Psoas muscle (tissue), 8 donors: ENCODE results near the gene SNX4. TPM values are rescaled to one million over a fixed set of nuclear protein-coding genes. Genes with fewer than 3 reads are reported as not detected.
"Not testable (repeated sequence)": the region's sequence is repeated elsewhere in the genome, so short reads cannot be mapped to it uniquely, and the experiment has no call there.

Source experiments
- ATAC-seq, 4 donors: fragments of 200-7000 bp; cut with Tn5 transposase; one replicate each; pipeline ENCODE4 v1.9.1; 2020; ENCODE audit warnings: moderate library complexity in 3 of 4, mild to moderate bottlenecking in 2 of 4
- DNase-seq, 2 donors: peaks; one replicate each; pipeline ENCODE4 v3.0.0-alpha.2; 2020
- H3K27ac ChIP-seq: fragments of 200-600 bp; one replicate; pipeline ENCODE4 v1.8.0; 2022
- H3K27me3 ChIP-seq, 3 donors: fragments of 200-600 bp in 1 of 3; one replicate each; pipeline versions ENCODE4 v1.6.1 to v1.8.0; 2013 to 2022; ENCODE audit warnings: low read length in 2 of 3, mild to moderate bottlenecking in 2 of 3, moderate library complexity in 1 of 3; ENCODE audit not compliant: insufficient read depth in 3 of 3
- H3K36me3 ChIP-seq, 2 donors: fragments of 200-600 bp in 1 of 2; one replicate each; pipeline versions ENCODE4 v1.6.1 to v1.8.0; 2013 to 2022; ENCODE audit warnings: low read depth in 1 of 2, mild to moderate bottlenecking in 1 of 2, moderate library complexity in 1 of 2; ENCODE audit not compliant: insufficient read depth in 1 of 2
- H3K4me1 ChIP-seq: fragments of 200-600 bp; one replicate; pipeline ENCODE4 v1.8.0; 2022
- H3K4me3 ChIP-seq: fragments of 200-600 bp; one replicate; pipeline ENCODE4 v1.8.0; 2022; ENCODE audit warnings: mild to moderate bottlenecking
- H3K9me3 ChIP-seq: fragments of 200-600 bp; one replicate; pipeline ENCODE4 v1.8.0; 2022
- CTCF ChIP-seq: fragments of 200-600 bp; IDR thresholded peaks from one replicate; pipeline ENCODE4 v1.8.0; 2022; ENCODE audit warnings: antibody characterized with exemption
- WGBS, 3 donors: extraction: QIAGEN DNeasy Blood & Tissue Kit; methylation state at CpG; one replicate each; pipeline versions ENCODE4 v1.1.6 to v1.1.7; 2013; 5-methylcytosine and 5-hydroxymethylcytosine counted together
- intact Hi-C, 2 donors: fragments of 100-400 bp; cut with DNase I; formaldehyde crosslinking; loops; one replicate each; pipeline versions ENCODE4 v1.11.0 to v1.14.2; 2022
- polyA plus RNA-seq, 3 donors: library from polyadenylated mRNA; stranded (reverse); fragments of 200-250 nt; gene quantifications; one replicate each; pipeline ENCODE4 v1.2.3, GENCODE V29; 2013
- total RNA-seq, 4 donors: library from RNA; stranded (reverse); fragmentation: NEBNext Ultra II Directional in 2 of 4; extraction: Animal tissue kit (Norgen Biotek cat#: 25700) in 2 of 4; gene quantifications; one replicate each; pipeline versions ENCODE4 v1.2.1 to v1.2.4, GENCODE V29; 2021 to 2023
- donor health status: healthy with polysubstance abuse.
- donor health status: DM: no; HTN: no; CAD: no; lungs with moderate emphysema.
- donor health status: Bipolar disorder and iron deficiency.
- donor health status: healthy.
- donor health status: DM: yes; HTN: yes; CAD: no.
- donor health status: DM: no; HTN: no; CAD: no.
- donor health status: DM: no; HTN: no; CAD: no.
- donor health status: DM: yes; HTN: yes; CAD: no.

SNX4 gene
- total and polyA plus RNA-seq, 7 donors: 16.9 to 30.1 (median 23.6) TPM

- Histone ChIP-seq H3K4me3 (no peak overlapping the region), H3K27ac (no peak overlapping the region), H3K4me1 (no peaks in the 10 kb centered on the region), H3K27me3 (no peaks in the 10 kb centered on the region), H3K36me3 (peaks cover 4 to 30% of the 10 kb centered on the region in 2 donors), H3K9me3 (no peaks in the 10 kb centered on the region)
- WGBS, 3 donors: 90 to 96% (median 95%) methylated on average over 4 of the region's 4 CpGs
- intact Hi-C loops: loop anchor here (10.0 kb wide), 2 partner anchors 50 to 60 kb away; no protein-coding TSS in a partner anchor
- no peak for ATAC-seq
- DNase-seq: no peak
- TF ChIP-seq CTCF: no peak
Observed at GRCh38 chr3:125525153-125525552, 5.2 kb upstream of the SNX4 start.

- not testable (repeated sequence) for ATAC-seq, DNase-seq, H3K27me3 ChIP-seq, H3K9me3 ChIP-seq
- H3K36me3 ChIP-seq: peaks cover 0 to 28% of the 10 kb centered on the region in 2 donors
- H3K4me1 ChIP-seq: peaks cover 11% of the 10 kb centered on the region
- peak overlapping the region; percentile 75 for H3K27ac ChIP-seq
- intact Hi-C loops: loop anchor here (10.0 kb wide), 2 partner anchors 54 to 64 kb away; no protein-coding TSS in a partner anchor
- H3K4me3 ChIP-seq: peak overlapping the region; percentile 94
- 75 to 81% (median 80%) methylated on average over 15 of the region's 15 CpGs for WGBS, 3 donors
Observed at GRCh38 chr3:125520563-125520919, 539 bp upstream of the SNX4 start.

GRCh38 chr3:125515421-125515820 lies 4.6 kb downstream of the SNX4 start:
- peaks cover 11% of the 10 kb centered on the region for H3K4me1 ChIP-seq
- TF ChIP-seq CTCF: no peak
- intact Hi-C loops: no loop called here
- H3K9me3 ChIP-seq: no peaks in the 10 kb centered on the region
- no peak overlapping the region for H3K27ac ChIP-seq
- DNase-seq (no peak), ATAC-seq (no peak)
- no peaks in the 10 kb centered on the region for H3K27me3 ChIP-seq
- peaks cover 0 to 57% of the 10 kb centered on the region in 2 donors for H3K36me3 ChIP-seq
- no peak overlapping the region for H3K4me3 ChIP-seq

- H3K4me1 ChIP-seq: peaks cover 2% of the 10 kb centered on the region
- no peak overlapping the region for H3K27ac ChIP-seq
- DNase-seq (no peak), ATAC-seq (no peak)
- peaks cover 0 to 65% of the 10 kb centered on the region in 2 donors for H3K36me3 ChIP-seq
- H3K27me3 ChIP-seq: no peaks in the 10 kb centered on the region
- intact Hi-C loops: no loop called here
- WGBS, 3 donors: 77 to 90% (median 81%) methylated on average over 6 of the region's 6 CpGs
- no peak for TF ChIP-seq CTCF
- no peaks in the 10 kb centered on the region for H3K9me3 ChIP-seq
- H3K4me3 ChIP-seq: no peak overlapping the region
Observed at GRCh38 chr3:125513490-125514115, 6.4 kb downstream of the SNX4 start.

- Histone ChIP-seq H3K4me1 (no peaks in the 10 kb centered on the region), H3K4me3 (no peak overlapping the region), H3K9me3 (peaks cover 2% of the 10 kb centered on the region), H3K27me3 (no peaks in the 10 kb centered on the region), H3K27ac (peak overlapping the region; percentile 20), H3K36me3 (peaks cover 0 to 55% of the 10 kb centered on the region in 2 donors)
- ATAC-seq (peak in 1 of 4 donors; percentile 57), DNase-seq (no peak)
- TF ChIP-seq CTCF: no peak
- 76 to 79% (median 77%) methylated on average over 4 of the region's 4 CpGs for WGBS, 3 donors
- intact Hi-C loops: no loop called here
Observed at GRCh38 chr3:125512135-125512920, 7.7 kb downstream of the SNX4 start.
